Nephron (organoid): ENCODE measurements around the gene WNT9B.
A peak's percentile ranks its signal among the peaks of the same experiment; 100 is the strongest.

Experiments used
- H3K27ac Mint-ChIP-seq, 3 experiments: 2 replicates each; pipeline ENCODE4 v1.8.0; 2020; ENCODE audit warnings: mixed read lengths in 3 of 3, mild to moderate bottlenecking in 2 of 3, moderate library complexity in 1 of 3
- H3K27me3 Mint-ChIP-seq: 2 replicates; pipeline ENCODE4 v1.8.0; 2021; ENCODE audit warnings: low read depth, mild to moderate bottlenecking, moderate library complexity, mixed read lengths
- H3K36me3 Mint-ChIP-seq: 2 replicates; pipeline ENCODE4 v1.8.0; 2020; ENCODE audit warnings: low read depth, mixed read lengths
- H3K4me1 Mint-ChIP-seq: 2 replicates; pipeline ENCODE4 v1.8.0; 2020; ENCODE audit warnings: mixed read lengths
- H3K4me3 Mint-ChIP-seq, 3 experiments: 2 replicates each; pipeline ENCODE4 v1.8.0; 2020; ENCODE audit warnings: mild to moderate bottlenecking in 3 of 3, mixed read lengths in 3 of 3, moderate library complexity in 2 of 3
- H3K9me3 Mint-ChIP-seq: 2 replicates; pipeline ENCODE4 v1.8.0; 2020; ENCODE audit warnings: mixed read lengths
- TF ChIP-seq, protein P1 (sequence below), 3 experiments: fragments of 200-600 bp; sonication (generic); IDR thresholded peaks; one replicate each; pipeline ENCODE4 v1.5.0; 2021; ENCODE audit warnings: antibody characterized with exemption in 3 of 3; ENCODE audit not compliant: unreplicated experiment in 3 of 3

Gene WNT9B

DNA sequence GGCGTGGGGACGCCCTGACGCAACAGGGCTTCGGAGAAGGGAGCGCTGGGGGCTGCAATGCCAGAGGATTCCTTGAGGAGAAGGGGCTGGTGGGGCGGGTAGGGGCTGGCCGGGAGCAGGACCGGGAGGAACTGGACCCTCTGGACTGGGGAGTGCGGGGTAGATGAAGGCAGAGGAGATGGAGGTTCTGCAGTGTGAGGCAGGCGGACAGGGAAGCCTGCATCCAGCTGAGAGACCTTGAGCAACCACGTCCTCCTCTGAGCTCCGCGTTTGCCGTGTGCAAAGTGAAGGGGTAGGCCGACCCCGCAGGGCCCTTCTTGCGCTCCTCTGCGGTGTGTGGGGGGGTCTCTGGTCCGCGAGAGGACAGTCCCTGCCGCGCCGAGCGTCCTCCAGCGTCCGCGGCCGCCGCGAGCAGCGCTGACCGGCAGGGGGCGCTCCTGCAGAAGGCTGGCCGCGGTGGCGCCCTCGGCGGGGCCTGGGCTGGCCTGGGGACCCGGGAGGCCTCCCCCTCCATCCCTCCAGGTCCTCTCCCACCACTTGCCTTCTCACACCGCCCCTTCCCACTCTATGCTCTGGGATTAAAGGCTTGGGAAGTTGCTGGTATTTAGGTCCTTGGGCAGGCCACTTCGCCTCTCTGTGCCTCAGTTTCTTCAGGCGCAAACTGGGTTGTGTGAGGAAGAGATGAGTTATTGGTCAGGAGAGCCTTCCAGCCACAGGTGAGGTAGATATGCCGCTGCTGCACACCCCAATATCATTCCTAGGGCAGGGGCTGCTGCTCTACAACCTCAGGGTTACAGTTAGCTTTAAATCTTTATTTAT, 9.6 kb upstream of the WNT9B start:
- H3K27ac Mint-ChIP-seq: no peak overlapping the region
- TF ChIP-seq, protein P1, sequence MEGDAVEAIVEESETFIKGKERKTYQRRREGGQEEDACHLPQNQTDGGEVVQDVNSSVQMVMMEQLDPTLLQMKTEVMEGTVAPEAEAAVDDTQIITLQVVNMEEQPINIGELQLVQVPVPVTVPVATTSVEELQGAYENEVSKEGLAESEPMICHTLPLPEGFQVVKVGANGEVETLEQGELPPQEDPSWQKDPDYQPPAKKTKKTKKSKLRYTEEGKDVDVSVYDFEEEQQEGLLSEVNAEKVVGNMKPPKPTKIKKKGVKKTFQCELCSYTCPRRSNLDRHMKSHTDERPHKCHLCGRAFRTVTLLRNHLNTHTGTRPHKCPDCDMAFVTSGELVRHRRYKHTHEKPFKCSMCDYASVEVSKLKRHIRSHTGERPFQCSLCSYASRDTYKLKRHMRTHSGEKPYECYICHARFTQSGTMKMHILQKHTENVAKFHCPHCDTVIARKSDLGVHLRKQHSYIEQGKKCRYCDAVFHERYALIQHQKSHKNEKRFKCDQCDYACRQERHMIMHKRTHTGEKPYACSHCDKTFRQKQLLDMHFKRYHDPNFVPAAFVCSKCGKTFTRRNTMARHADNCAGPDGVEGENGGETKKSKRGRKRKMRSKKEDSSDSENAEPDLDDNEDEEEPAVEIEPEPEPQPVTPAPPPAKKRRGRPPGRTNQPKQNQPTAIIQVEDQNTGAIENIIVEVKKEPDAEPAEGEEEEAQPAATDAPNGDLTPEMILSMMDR (IDR thresholded peaks at IDR 0.05; ENCODE audit: unreplicated experiment in 3 of 3): peak; percentile 71 to 84 (median 80)
- H3K27me3 Mint-ChIP-seq: peaks cover 59% of the 10 kb centered on the region
- no peak overlapping the region for H3K4me3 Mint-ChIP-seq
- no peaks in the 10 kb centered on the region for H3K36me3 Mint-ChIP-seq
- peaks cover 19% of the 10 kb centered on the region for H3K9me3 Mint-ChIP-seq
- no peaks in the 10 kb centered on the region for H3K4me1 Mint-ChIP-seq

DNA sequence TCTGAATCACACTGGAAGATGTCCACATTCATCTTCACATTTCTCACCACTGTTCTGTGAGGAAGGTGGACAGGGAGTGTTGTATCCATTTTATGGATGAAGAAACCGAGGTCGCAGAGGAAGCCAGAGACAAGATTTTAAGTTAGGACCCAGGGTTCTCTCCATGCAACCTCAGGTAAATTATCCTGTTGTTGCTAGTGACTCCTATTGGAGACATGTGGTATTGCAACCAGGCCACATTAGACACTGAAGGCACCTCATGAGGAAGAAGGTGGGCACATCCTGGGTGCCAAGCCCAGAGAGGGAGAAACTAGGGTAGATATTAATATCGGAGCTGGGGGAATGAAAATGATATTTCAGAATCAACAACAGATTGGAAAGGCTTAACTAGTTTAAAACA, 8.5 kb upstream of the WNT9B start:
- TF ChIP-seq, protein P1 (IDR thresholded peaks at IDR 0.05; ENCODE audit: unreplicated experiment in 3 of 3): peak; percentile 31 to 38 (median 38)
- Mint-ChIP-seq H3K36me3 (no peaks in the 10 kb centered on the region), H3K27ac (no peak overlapping the region), H3K4me3 (no peak overlapping the region), H3K4me1 (no peaks in the 10 kb centered on the region), H3K9me3 (peaks cover 19% of the 10 kb centered on the region), H3K27me3 (peaks cover 69% of the 10 kb centered on the region)

GRCh38 chr17:46847204-46848191, 3.9 kb upstream of the WNT9B start:
- Mint-ChIP-seq H3K9me3 (peaks cover 10% of the 10 kb centered on the region), H3K4me1 (peaks cover 4% of the 10 kb centered on the region), H3K4me3 (no peak overlapping the region), H3K27me3 (peaks cover 85% of the 10 kb centered on the region), H3K36me3 (no peaks in the 10 kb centered on the region), H3K27ac (no peak overlapping the region)
- TF ChIP-seq, protein P1 (IDR thresholded peaks at IDR 0.05; ENCODE audit: unreplicated experiment in 3 of 3): no peak

GRCh38 chr17:46848534-46848933, 2.8 kb upstream of the WNT9B start:
- H3K4me3 Mint-ChIP-seq: no peak overlapping the region
- H3K9me3 Mint-ChIP-seq: peaks cover under 1% of the 10 kb centered on the region
- no peak overlapping the region for H3K27ac Mint-ChIP-seq
- H3K4me1 Mint-ChIP-seq: peaks cover 8% of the 10 kb centered on the region
- peaks cover 85% of the 10 kb centered on the region for H3K27me3 Mint-ChIP-seq
- TF ChIP-seq, protein P1 (IDR thresholded peaks at IDR 0.05; ENCODE audit: unreplicated experiment in 3 of 3): no peak
- H3K36me3 Mint-ChIP-seq: no peaks in the 10 kb centered on the region

DNA sequence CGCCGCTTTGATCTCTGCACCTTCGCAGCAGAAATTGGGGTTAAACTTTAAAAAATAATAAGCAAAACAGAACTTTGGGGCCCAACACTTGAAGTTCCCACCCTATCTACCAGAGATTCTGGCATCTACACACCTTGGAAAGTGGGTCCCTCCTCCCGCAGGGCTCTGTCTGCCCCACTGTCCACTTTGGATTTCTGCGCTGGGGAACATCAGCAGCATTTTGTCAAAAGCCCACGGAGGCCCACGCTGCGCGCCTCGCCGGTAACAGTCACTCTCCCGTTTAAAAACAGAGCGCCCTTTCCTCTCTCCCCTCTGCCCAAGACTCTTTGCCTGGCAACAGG, 725 bp upstream of the WNT9B start:
- TF ChIP-seq, protein P1 (IDR thresholded peaks at IDR 0.05; ENCODE audit: unreplicated experiment in 3 of 3): no peak
- Mint-ChIP-seq H3K4me1 (peaks cover 8% of the 10 kb centered on the region), H3K4me3 (peak overlapping the region; percentile 78 to 81 (median 80)), H3K27me3 (peaks cover 94% of the 10 kb centered on the region), H3K27ac (no peak overlapping the region), H3K9me3 (no peaks in the 10 kb centered on the region), H3K36me3 (no peaks in the 10 kb centered on the region)
